Uterus (tissue), 4 donors: ENCODE results near the gene LMAN1L. TPM values are rescaled to one million over a fixed set of nuclear protein-coding genes. Genes with fewer than 3 reads are reported as not detected.

ENCODE experiments used
- DNase-seq, 2 donors: peaks; one replicate each; pipeline ENCODE4 v3.0.0-alpha.2; 2019 to 2020
- H3K27ac ChIP-seq, 2 donors: fragments of 200-600 bp; sonication (generic); 1 replicate in 1 of 2; 2 replicates in 1 of 2; pipeline ENCODE4 v1.5.1; 2016 to 2018
- H3K27me3 ChIP-seq, 2 donors: fragments of 200-600 bp; sonication (generic); one replicate each; pipeline ENCODE4 v1.5.1; 2018 to 2019; ENCODE audit warnings: control low read depth in 1 of 2
- H3K36me3 ChIP-seq, 2 donors: fragments of 200-600 bp; sonication (generic); one replicate each; pipeline ENCODE4 v1.5.1; 2019; ENCODE audit warnings: control low read depth in 1 of 2
- H3K4me1 ChIP-seq, 2 donors: fragments of 200-600 bp; sonication (generic); one replicate each; pipeline ENCODE4 v1.5.1; 2018 to 2019; ENCODE audit warnings: control low read depth in 1 of 2
- H3K4me3 ChIP-seq, 2 donors: fragments of 200-600 bp; sonication (generic); 1 replicate in 1 of 2; 2 replicates in 1 of 2; pipeline ENCODE4 v1.5.1; 2018 to 2019; ENCODE audit warnings: mild to moderate bottlenecking in 1 of 2
- H3K9me3 ChIP-seq, 2 donors: fragments of 200-600 bp; sonication (generic); one replicate each; pipeline ENCODE4 v1.5.1; 2019; ENCODE audit warnings: control low read depth in 1 of 2
- POLR2A ChIP-seq, 2 donors: fragments of 450-650 bp; IDR thresholded peaks; one replicate each; pipeline ENCODE4 v1.6.1; 2016; ENCODE audit warnings: antibody characterized with exemption in 2 of 2, mild to moderate bottlenecking in 1 of 2, moderate library complexity in 1 of 2
- intact Hi-C: fragments of 100-400 bp; cut with DNase I; formaldehyde crosslinking; loops from one replicate; pipeline ENCODE4 v1.15.1; 2023; ENCODE audit warnings: low total_unique reads
- microRNA-seq: library from miRNA; unstranded; fragments of <30 nt; microRNA quantifications from one replicate; pipeline ENCODE4, GENCODE V29; 2016; ENCODE audit warnings: borderline microRNAs expressed, borderline replicate concordance
- small RNA-seq: library from RNA; depleted of rRNA; stranded (forward); fragments of <200 nt; gene quantifications from one replicate; pipeline ENCODE3, GENCODE V24; 2016
- total RNA-seq, 4 donors: library from RNA; depleted of rRNA in 3 of 4; stranded (reverse); fragments of >200 nt in 3 of 4; gene quantifications; one replicate each; pipeline versions ENCODE4 v1.1.0 to v1.2.4, GENCODE V29; 2014 to 2023
- TF ChIP-seq, protein P1 (sequence below), 4 experiments: fragments of 200-600 bp in 2 of 4; fragments of 450-650 bp in 2 of 4; sonication (generic) in 2 of 4; IDR thresholded peaks; one replicate each; pipeline ENCODE4 v1.5.1; 2016 to 2019; ENCODE audit warnings: antibody characterized with exemption in 4 of 4, mild to moderate bottlenecking in 2 of 4, moderate library complexity in 1 of 4
- donor health status: DM: yes; HTN: yes; CAD: no.

LMAN1L gene
- total RNA-seq, 4 donors from 2014 or later, result 1.5 TPM; not detected in 3

- DNase-seq, result no peak
- peaks cover 11 to 28% of the 10 kb centered on the region in 2 donors for H3K4me1 ChIP-seq
- H3K9me3 ChIP-seq, result no peaks in the 10 kb centered on the region
- no peaks in the 10 kb centered on the region for H3K27me3 ChIP-seq
- TF ChIP-seq, protein P1, sequence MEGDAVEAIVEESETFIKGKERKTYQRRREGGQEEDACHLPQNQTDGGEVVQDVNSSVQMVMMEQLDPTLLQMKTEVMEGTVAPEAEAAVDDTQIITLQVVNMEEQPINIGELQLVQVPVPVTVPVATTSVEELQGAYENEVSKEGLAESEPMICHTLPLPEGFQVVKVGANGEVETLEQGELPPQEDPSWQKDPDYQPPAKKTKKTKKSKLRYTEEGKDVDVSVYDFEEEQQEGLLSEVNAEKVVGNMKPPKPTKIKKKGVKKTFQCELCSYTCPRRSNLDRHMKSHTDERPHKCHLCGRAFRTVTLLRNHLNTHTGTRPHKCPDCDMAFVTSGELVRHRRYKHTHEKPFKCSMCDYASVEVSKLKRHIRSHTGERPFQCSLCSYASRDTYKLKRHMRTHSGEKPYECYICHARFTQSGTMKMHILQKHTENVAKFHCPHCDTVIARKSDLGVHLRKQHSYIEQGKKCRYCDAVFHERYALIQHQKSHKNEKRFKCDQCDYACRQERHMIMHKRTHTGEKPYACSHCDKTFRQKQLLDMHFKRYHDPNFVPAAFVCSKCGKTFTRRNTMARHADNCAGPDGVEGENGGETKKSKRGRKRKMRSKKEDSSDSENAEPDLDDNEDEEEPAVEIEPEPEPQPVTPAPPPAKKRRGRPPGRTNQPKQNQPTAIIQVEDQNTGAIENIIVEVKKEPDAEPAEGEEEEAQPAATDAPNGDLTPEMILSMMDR (IDR thresholded peaks at IDR 0.05), result no peak
- no peak for TF ChIP-seq POLR2A (IDR thresholded peaks at IDR 0.05)
- no peak overlapping the region for H3K4me3 ChIP-seq
- peak overlapping the region; percentile 2 to 56 for H3K27ac ChIP-seq
- intact Hi-C loops, result no loop called here
- no peaks in the 10 kb centered on the region for H3K36me3 ChIP-seq
Observed at GRCh38 chr15:74870436-74871215, 58.0 kb downstream of the LMAN1L start.

DNA sequence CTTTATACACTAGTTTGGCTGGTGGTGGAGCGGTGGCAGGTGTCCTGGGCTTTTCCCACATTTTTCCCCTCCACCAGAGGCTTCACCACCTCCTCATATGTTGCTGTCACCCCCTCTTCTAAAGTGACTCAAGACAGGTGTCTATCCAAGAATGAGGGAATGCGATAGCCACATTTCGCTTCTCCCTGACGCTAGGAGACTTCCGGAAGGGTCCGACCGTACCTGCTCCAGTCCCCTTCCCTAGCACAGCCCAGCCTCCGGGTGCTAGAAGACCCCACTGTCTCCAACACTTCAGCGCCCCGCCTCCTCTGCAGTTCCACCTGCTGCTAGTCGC, 60.0 kb downstream of the LMAN1L start:
- DNase-seq, result no peak
- H3K27ac ChIP-seq, result peak overlapping the region; percentile 77 to 87
- no peaks in the 10 kb centered on the region for H3K27me3 ChIP-seq
- H3K4me3 ChIP-seq, result peak overlapping the region; percentile 55 to 85
- no peaks in the 10 kb centered on the region for H3K36me3 ChIP-seq
- peaks cover 11 to 28% of the 10 kb centered on the region in 2 donors for H3K4me1 ChIP-seq
- intact Hi-C loops, result no loop called here
- no peak for TF ChIP-seq POLR2A (IDR thresholded peaks at IDR 0.05)
- TF ChIP-seq, protein P1 (IDR thresholded peaks at IDR 0.05), result no peak
- H3K9me3 ChIP-seq, result no peaks in the 10 kb centered on the region

- no peaks in the 10 kb centered on the region for H3K9me3 ChIP-seq
- peak within 1 kb of the TSS; percentile 77 to 87 for H3K27ac ChIP-seq
- TF ChIP-seq, protein P1 (IDR thresholded peaks at IDR 0.05), result no peak
- TF ChIP-seq POLR2A (IDR thresholded peaks at IDR 0.05), result peak in 1 of 2 donors; percentile 77
- peak; percentile 92 to 95 for DNase-seq
- H3K27me3 ChIP-seq, result no peaks in the 10 kb centered on the region
- intact Hi-C loops, result no loop called here
- peak within 1 kb of the TSS; percentile 55 to 85 for H3K4me3 ChIP-seq
- H3K4me1 ChIP-seq, result peaks cover 11 to 28% of the 10 kb centered on the region in 2 donors
- H3K36me3 ChIP-seq, result no peaks in the 10 kb centered on the region
Observed at GRCh38 chr15:74873036-74873755, 60.6 kb downstream of the LMAN1L start, which contains the start of gene SCAMP2. SCAMP2 (minus strand) TSS chr15:74873365; CDS start chr15:74873255, 110 bp downstream.

DNA sequence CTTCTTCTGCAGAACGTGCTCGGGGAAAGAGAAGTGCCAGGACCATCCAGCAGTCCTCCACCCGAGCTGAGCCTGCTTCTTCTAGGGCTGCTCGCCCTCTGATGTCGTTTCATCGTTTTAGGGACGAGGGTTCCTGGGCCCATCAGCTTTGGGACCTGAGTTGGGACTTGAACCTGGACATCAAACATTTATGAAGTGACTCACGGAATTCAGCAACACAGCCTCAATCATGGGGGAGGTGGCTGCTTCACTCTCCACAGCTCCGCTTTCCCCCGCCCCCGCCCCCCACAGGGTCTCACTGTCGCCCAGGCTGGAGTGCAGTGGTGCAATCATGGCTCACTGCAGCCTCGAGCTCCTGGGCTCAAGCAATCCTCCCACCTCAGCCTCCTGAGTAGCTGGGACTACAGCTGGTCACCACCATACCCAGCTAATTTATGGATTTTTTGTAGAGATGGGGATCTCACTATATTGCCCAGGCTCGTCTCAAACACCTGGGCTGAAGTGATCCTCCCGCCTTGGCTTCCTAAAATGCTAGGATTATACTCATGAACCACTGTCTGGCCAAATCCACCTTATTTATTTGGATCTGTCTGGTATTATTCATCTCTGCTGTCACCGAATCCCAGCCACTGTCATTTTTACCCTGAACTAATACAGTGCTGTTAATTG, 61.3 kb downstream of the LMAN1L start:
- Histone ChIP-seq H3K4me1 (peaks cover 11 to 28% of the 10 kb centered on the region in 2 donors), H3K27ac (peak overlapping the region; percentile 77 to 87), H3K4me3 (peak overlapping the region; percentile 55 to 85), H3K36me3 (no peaks in the 10 kb centered on the region), H3K9me3 (no peaks in the 10 kb centered on the region), H3K27me3 (no peaks in the 10 kb centered on the region)
- peak; percentile 22 to 28 for DNase-seq
- intact Hi-C loops, result no loop called here
- TF ChIP-seq, protein P1 (IDR thresholded peaks at IDR 0.05), result no peak
- TF ChIP-seq POLR2A (IDR thresholded peaks at IDR 0.05), result no peak

Small RNAs within 50 kb of the gene (microRNA-seq; reads per million reads assigned to microRNA genes)
- gene MIR4513, result not detected
- gene MIR6882, result not detected

Small RNAs within 50 kb of the gene (small RNA-seq; reads per million reads assigned to genes)
- not detected for gene CPLX3
- gene MIR4513, result not detected
- not detected for gene MIR6882

Other genes with a start within 250 kb of the LMAN1L start
- 10 to 100 TPM; 33.0 to 90.4 (median 84.2) TPM for gene CLK3, start 197.0 kb upstream of the LMAN1L start, total RNA-seq
- gene EDC3, start 116.8 kb upstream of the LMAN1L start, total RNA-seq, result 10 to 100 TPM in 2 of 4 donors, 1 to 10 TPM in 2; 8.7 to 40.6 (median 17.9) TPM
- gene CYP1A1, start 87.3 kb upstream of the LMAN1L start, total RNA-seq, result 1 to 10 TPM in 1 of 4 donors, under 1 TPM in 1, not detected in 2; 0.29 to 6.2 TPM
- gene CYP1A2, start 64.0 kb upstream of the LMAN1L start, total RNA-seq, result not detected
- 10 to 100 TPM in 3 of 4 donors, 1 to 10 TPM in 1; 4.9 to 41.6 (median 26.4) TPM for gene CSK, start 30.8 kb upstream of the LMAN1L start, total RNA-seq
- not detected for gene CPLX3, start 13.8 kb downstream of the LMAN1L start, total RNA-seq
- gene ULK3, start 30.3 kb downstream of the LMAN1L start, total RNA-seq, result 100 to 1,000 TPM in 1 of 4 donors, 10 to 100 TPM in 3; 29.0 to 105 (median 41.2) TPM
- gene SCAMP2, start 60.5 kb downstream of the LMAN1L start, total RNA-seq, result 10 to 100 TPM; 15.9 to 67.5 (median 33.0) TPM
- gene MPI, start 77.2 kb downstream of the LMAN1L start, total RNA-seq, result 10 to 100 TPM; 28.8 to 73.3 (median 33.7) TPM
- gene FAM219B, start 94.0 kb downstream of the LMAN1L start, total RNA-seq, result 100 to 1,000 TPM in 2 of 4 donors, 10 to 100 TPM in 2; 32.9 to 343 (median 86.5) TPM
- gene COX5A, start 125.2 kb downstream of the LMAN1L start, total RNA-seq, result 10 to 100 TPM in 3 of 4 donors, 1 to 10 TPM in 1; 9.0 to 84.1 (median 46.6) TPM
- 10 to 100 TPM in 1 of 4 donors, 1 to 10 TPM in 3; 3.0 to 16.8 (median 7.0) TPM for gene RPP25, start 143.9 kb downstream of the LMAN1L start, total RNA-seq
- 1 to 10 TPM in 3 of 4 donors, under 1 TPM in 1; 0.29 to 6.6 (median 1.9) TPM for gene SCAMP5, start 182.7 kb downstream of the LMAN1L start, total RNA-seq
- 10 to 100 TPM in 2 of 4 donors, 1 to 10 TPM in 2; 1.2 to 22.8 (median 6.9) TPM for gene PPCDC, start 210.8 kb downstream of the LMAN1L start, total RNA-seq